GM18867 (cell line): ENCODE results near the gene LBX2.

Experiments
- ATAC-seq: cut with Tn5 transposase; IDR thresholded peaks from one replicate; pipeline ENCODE4 v1.9.1; 2021; ENCODE audit warnings: mild to moderate bottlenecking, moderate library complexity; ENCODE audit not compliant: unreplicated experiment

The LBX2 gene

DNA sequence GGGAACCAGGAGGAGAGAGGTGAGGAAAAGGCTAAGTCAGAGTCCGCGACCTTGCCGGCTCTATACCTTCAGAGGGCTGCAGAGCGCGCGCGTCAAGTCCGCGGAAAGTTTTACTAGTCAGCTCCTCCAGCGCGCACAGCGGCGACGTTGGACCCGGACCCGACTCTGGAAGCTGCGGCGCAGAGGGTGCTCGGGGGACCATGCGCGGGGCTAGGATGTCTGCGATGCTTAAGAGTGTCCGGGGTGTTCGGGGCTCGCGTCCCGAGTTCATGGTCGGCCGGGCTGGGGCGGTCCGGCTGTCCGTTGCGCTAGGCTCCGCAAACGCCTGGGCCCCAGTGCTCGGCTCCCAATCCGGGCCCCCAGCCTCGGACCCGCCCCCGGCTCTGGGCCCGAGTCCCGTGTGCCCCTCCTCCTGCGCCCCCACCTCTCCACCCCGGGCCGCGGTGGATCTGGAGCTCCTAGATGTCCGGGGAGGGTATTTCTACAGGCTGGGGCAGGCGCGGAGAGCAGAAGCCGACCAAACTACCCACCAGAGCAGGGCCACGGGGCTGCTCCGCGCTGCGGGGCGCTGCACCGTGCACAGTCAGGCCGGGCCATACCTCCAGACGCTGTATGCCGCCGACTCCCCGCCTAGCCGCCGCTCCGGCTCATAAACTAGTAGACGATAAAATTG, at the start of gene LBX2:
Gene LBX2, minus strand, starts transcription at position 337 of the 673 bp plus-strand sequence. Its CDS starts 66 bp downstream, at position 271.
- ATAC-seq: no peak

DNA sequence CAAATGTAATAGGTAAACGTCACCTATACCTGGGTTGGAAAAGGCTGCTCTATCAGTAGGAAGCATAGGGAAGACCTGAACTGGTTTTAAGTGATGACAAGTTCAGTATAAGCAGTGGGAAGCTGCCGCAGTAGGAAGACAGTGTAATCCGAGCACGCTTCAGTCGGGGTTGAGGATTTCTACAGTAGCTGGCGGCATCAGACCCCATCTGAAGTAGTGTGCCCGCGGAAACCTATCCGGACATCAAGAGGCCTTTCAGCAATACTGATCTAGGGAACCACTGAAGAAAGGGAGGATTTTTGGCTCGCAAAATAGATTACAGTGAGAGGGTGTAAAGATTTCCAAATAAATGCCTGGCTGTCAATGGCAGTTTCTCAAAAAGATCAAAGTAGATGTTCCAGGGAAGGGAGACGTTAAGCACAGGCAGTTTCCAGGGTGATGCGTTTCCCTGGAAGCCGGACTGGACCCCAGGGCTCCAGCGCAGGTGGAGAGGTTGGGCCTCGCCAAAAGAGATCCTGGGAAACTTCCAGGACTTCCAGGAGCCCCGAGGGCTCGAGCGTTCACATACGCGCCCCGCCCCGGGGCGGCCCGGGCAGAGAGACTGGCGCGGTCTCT, 49.0 kb upstream of the LBX2 start:
- ATAC-seq: no peak

DNA sequence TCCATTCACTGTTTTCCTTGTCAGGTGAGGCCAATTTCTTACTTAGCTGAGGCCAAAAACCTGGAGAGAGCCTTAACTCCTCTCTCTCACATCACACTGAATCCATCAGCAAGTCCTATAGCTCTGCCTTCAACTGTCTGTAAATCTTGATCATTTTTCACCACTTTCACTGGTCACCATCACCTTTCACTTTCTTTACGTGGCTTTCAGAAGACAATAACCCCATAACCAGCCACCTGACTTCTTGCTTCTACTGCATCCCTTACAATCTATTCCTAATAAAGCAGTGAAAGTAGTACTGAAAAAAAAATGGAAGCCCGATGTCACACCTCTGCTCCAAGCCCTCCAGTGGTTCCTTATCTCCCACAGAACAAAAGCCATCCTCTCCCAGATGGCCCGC, 46.6 kb upstream of the LBX2 start:
- no peak for ATAC-seq

DNA sequence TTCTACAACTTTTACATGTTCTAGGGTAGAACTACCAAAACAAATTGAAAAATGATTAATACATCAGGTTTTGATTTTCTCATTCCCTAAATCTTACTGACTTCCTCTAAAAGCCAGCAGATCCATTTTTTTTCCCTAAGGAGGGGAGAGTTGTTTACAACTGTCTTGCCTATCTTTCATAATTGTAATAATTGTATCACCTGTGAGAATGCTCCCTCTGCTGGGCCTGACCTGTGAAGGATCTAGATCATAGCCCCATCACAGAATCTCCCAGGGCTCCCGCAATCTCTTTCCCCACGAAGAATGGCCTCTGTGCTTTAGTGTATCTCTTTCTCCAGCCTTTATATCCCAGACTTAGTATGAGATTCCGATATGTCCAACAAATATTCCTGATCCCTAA, 45.2 kb upstream of the LBX2 start:
- ATAC-seq: no peak

- no peak for ATAC-seq
These were observed 43.6 kb upstream of the LBX2 start for GRCh38 chr2:74542978-74543377.

DNA sequence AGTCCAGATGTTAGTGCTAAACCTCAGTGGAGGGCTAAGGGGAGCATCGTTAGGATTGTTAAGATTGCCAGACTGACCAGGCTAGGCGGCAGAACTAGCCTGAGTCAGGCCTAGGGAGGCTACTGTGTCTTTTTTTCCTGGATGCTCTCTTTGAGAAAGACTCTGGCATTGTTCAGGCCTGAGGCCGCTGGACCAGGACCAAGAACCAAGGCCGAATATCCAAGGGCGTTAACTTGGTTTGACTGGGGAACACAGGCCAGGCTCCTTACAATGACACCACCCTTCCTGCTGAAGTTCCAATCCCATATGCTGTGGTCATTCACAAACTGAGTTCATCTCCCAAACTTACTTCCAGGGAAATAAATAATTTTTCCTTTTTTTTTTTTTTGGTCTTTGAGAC, 40.9 kb upstream of the LBX2 start:
- ATAC-seq: no peak

GRCh38 chr2:74538881-74539339, 39.5 kb upstream of the LBX2 start:
- no peak for ATAC-seq

- ATAC-seq: no peak
These were observed 37.7 kb upstream of the LBX2 start for GRCh38 chr2:74537140-74537539.

DNA sequence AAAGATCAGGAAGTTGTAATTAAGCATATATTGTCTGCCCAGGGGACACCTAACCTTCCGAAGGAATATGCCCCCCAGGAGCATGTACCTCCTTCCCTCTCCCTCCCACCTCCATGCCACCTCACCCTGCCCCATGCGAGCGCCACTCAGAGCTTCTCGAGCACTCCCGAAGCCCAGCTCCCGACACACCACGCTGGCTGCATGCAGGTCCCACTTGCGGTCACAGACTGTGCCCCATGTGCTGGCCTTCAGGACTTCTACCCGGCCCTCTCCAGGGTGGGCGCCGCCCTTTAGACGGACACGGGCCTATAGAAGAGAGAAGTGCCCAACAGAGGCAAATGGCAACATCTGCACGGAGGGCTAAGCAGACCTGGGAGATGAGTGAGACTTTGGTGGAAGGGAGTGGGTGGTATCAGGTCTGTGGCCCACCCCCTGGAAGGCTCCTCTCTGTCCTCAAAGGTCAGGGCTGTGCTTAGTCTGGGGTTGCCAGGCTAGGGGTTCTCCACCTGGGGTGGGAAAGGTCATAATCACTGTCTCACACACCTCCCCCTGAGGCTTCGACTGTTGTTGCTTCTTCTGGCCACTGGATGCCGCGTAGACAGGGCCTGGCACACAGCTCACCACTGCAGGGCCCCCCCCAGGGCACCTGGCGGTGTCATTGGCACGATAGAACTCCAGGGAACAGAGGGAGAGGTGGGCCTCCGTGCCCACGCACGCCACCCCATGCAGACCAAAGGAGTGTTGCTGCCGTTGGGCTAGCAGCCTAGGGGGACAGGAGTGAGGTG, 37.0 kb upstream of the LBX2 start:
- ATAC-seq: no peak

- no peak for ATAC-seq
These were observed 36.1 kb upstream of the LBX2 start for GRCh38 chr2:74535440-74535965.

- no peak for ATAC-seq
These were observed 35.0 kb upstream of the LBX2 start for GRCh38 chr2:74534411-74534810.

- no peak for ATAC-seq
These were observed 34.1 kb upstream of the LBX2 start for GRCh38 chr2:74533464-74533863.

GRCh38 chr2:74532222-74532621, 32.8 kb upstream of the LBX2 start:
- ATAC-seq: no peak

- no peak for ATAC-seq
These were observed 32.3 kb upstream of the LBX2 start for GRCh38 chr2:74531666-74532065.

- peak; percentile 23 for ATAC-seq
These were observed 31.1 kb upstream of the LBX2 start for GRCh38 chr2:74530239-74531187.

DNA sequence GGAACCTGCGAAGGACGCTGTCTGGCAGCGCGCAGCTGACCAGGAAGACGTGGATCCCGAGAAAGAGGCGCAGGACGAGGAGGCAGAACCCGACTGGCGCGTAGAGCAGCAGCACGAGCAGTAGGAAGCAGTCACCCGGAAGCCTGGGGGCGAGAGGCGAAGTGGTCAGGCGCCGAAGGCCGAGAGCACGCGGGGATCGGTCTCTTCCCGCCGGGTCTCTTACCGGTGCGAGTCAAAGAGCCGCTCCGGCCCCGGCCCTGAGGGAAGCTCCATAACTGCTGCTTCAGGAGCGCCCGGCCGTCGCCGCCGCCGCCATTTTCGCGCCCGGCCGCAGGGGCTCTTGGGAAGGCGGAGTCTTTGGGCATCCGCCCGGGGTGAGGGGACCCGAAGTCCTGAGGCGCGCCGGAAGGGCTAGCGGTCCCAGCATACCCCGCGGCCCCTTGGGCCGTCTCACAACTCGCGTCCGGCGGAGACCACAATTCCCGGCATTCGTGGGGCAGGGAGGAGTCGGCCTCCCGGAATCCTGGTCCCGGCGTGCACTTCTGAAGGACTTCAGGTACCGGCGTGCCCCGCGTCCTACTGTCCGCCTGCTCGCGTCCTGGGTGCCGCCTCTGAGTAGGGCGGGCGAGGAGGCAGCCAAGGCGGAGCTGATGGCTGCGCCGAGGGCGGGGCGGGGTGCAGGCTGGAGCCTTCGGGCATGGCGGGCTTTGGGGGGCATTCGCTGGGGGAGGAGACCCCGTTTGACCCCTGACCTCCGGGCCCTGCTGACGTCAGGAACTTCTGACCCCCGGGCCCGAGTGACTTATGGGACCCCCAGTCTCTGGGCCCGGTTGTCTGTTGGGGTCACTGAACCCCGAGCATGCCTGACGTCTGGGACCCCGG, 30.2 kb upstream of the LBX2 start, which contains the start of the genes AUP1 and HTRA2:
Gene AUP1, minus strand, starts transcription at position 350 of the 882 bp plus-strand sequence. Its CDS starts 77 bp downstream, at position 273.
Gene HTRA2, plus strand, starts transcription at position 577 of the 882 bp plus-strand sequence. Its CDS starts 74 bp downstream, at position 651.
- peak; percentile 84 for ATAC-seq

DNA sequence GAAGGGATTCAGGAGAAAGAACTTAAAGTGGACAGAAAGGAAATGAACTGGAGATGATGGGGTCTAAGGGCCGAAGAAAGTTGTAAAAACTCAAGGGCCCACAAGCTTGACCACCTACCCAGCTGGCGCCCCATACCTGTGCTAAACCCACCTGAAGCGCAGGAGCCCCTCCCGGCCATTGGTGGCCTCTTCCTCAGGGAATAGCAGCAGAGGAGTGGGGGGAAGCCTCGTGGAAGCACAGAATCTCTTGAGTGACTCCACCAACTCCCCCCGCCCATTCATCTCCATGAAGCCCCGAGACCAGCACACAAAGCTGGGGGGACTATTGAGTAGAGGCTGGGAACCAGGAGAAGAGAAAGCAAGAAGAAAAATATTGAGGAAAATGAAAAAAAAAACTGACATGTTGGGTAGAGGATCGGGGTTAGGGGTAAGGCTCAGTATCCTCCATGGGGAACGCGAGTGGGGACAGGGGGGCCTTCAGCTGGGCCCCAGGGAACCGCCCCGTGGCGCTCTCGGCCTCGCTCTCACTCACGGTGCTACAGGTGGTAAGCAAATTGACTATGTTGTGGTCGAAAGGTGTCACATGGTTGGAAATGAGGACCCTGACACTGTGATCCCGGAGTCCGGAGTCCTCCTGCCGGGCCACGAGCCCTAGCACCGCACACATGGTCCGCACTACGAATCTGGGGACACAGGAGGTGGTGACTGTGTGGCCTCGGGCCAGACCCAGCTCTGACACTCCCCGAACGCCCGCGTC, 29.4 kb upstream of the LBX2 start:
- ATAC-seq: peak; percentile 7

DNA sequence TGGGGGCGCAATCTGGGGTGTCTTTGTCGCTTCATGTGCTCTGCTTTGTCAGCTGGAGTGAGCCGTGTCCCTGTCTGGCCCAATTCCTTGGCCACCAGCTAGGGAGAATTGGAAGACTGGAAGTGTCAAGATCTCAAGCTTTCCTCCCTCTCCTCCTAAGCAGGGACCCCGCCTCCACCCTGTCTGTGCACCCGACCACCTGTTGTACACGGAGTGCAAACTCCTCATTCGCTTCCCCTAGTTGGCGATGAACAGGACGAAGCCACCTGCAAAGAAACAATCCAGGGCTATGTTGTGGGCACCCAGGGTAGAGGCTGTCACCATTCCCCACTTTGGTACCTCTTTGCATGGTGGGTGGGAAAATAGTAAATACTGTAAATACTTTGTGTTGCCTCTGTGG, 28.3 kb upstream of the LBX2 start:
- no peak for ATAC-seq
